Esophagus (tissue), 2 donors: ENCODE measurements around the gene GFRA3. TPM values are rescaled to one million over a fixed set of nuclear protein-coding genes. Genes with fewer than 3 reads are reported as not detected.
"Not testable (repeated sequence)": the region's sequence is repeated elsewhere in the genome, so short reads cannot be mapped to it uniquely, and the experiment has no call there.

Experiments used
- H3K27ac ChIP-seq, 2 donors: one replicate each; pipeline ENCODE4 v1.5.1; 2013; ENCODE audit warnings: low read depth in 2 of 2, mild to moderate bottlenecking in 2 of 2, inconsistent platforms in 1 of 2, low read length in 1 of 2, moderate library complexity in 1 of 2
- H3K27me3 ChIP-seq, 2 donors: one replicate each; pipeline ENCODE4 v1.6.1; 2013; ENCODE audit warnings: low read length in 2 of 2, control low read depth in 1 of 2, mild to moderate bottlenecking in 1 of 2; ENCODE audit not compliant: insufficient read depth in 2 of 2, control insufficient read depth in 1 of 2
- H3K36me3 ChIP-seq, 2 donors: one replicate each; pipeline ENCODE4 v1.6.1; 2013; ENCODE audit warnings: low read length in 1 of 2; ENCODE audit not compliant: control insufficient read depth in 2 of 2, insufficient read depth in 2 of 2
- H3K4me1 ChIP-seq, 2 donors: one replicate each; pipeline ENCODE4 v1.6.1; 2013; ENCODE audit warnings: low read length in 1 of 2; ENCODE audit not compliant: control insufficient read depth in 2 of 2, insufficient read depth in 2 of 2
- H3K4me3 ChIP-seq, 2 donors: one replicate each; pipeline ENCODE4 v1.5.1; 2013; ENCODE audit warnings: low read length in 2 of 2, mild to moderate bottlenecking in 2 of 2, low read depth in 1 of 2, moderate library complexity in 1 of 2
- H3K9me3 ChIP-seq, 2 donors: one replicate each; pipeline ENCODE4 v1.6.1; 2013; ENCODE audit warnings: mild to moderate bottlenecking in 2 of 2, low read depth in 1 of 2, low read length in 1 of 2, moderate library complexity in 1 of 2; ENCODE audit not compliant: control insufficient read depth in 2 of 2, insufficient read depth in 1 of 2
- WGBS, 2 donors: extraction: QIAGEN DNeasy Blood & Tissue Kit; methylation state at CpG; one replicate each; pipeline ENCODE4 v1.1.7; 2013; 5-methylcytosine and 5-hydroxymethylcytosine counted together
- polyA plus RNA-seq, 2 donors: library from polyadenylated mRNA; stranded (reverse); fragments of 200-250 nt; gene quantifications; one replicate each; pipeline ENCODE4 v1.2.3, GENCODE V29; 2013
- donor health status: healthy with polysubstance abuse.
- donor health status: Bipolar disorder and iron deficiency.

Gene GFRA3
- polyA plus RNA-seq, 2 donors, result 0.14 to 0.32 TPM

GRCh38 chr5:138257583-138257982, 16.8 kb downstream of the GFRA3 start:
- WGBS, 2 donors, result 72 to 73% methylated on average over 27 to 29 of the region's 29 CpGs
- no peak overlapping the region for H3K4me3 ChIP-seq
- H3K27me3 ChIP-seq, result no peaks in the 10 kb centered on the region
- H3K4me1 ChIP-seq, result no peaks in the 10 kb centered on the region
- H3K9me3 ChIP-seq, result peaks cover 0 to 2% of the 10 kb centered on the region in 2 donors
- no peak overlapping the region for H3K27ac ChIP-seq
- H3K36me3 ChIP-seq, result no peaks in the 10 kb centered on the region

DNA sequence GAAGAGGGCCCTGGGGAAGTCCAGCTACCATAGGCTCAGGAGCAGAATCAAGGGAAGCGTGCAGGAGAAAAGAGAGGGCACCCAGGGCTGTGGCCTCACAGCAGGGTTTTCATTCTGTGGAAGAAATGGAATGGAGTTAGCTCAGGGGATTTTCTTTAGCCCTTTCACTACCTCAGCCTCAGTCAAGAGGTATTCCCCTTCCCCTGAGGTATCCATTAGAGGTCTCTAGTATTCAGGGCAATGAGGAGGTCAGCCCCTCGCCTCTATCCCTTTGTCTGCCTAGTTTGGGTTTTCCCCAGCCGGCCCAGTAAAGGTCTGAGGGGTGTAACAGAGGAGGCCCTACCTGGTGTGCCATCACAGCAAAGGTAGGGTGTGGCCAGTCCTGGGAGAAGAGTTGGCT, 21.5 kb downstream of the GFRA3 start:
- Histone ChIP-seq H3K4me1 (no peaks in the 10 kb centered on the region), H3K9me3 (peaks cover 0 to 2% of the 10 kb centered on the region in 2 donors), H3K27me3 (no peaks in the 10 kb centered on the region), H3K4me3 (no peak overlapping the region), H3K36me3 (no peaks in the 10 kb centered on the region), H3K27ac (no peak overlapping the region)
- 84 to 88% methylated on average over 3 of the region's 3 CpGs for WGBS, 2 donors

GRCh38 chr5:138247800-138248199, 26.6 kb downstream of the GFRA3 start:
- H3K9me3 ChIP-seq, H3K4me3 ChIP-seq, H3K4me1 ChIP-seq, H3K27ac ChIP-seq, H3K27me3 ChIP-seq, H3K36me3 ChIP-seq: not testable (repeated sequence)
- WGBS, 2 donors, result 76 to 91% methylated on average over 2 of the region's 2 CpGs

DNA sequence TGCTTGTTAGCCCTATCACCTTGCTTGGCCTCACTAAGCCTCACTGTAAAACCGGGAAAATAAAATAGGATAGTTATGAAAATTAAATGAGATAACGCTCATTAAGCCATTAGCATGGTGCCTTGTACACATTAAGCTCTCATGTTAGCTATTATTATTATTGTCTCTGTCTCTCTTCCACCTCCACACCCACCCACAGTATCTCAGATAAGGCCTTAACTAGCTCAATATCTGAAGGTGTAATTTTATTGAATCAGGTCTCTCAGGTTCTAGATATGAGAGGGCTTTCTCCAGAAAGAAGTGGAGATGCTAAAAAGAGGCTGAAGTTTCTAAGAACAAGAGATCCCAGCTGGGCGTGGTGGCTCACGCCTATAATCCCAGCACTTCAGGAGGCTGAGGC, 27.6 kb downstream of the GFRA3 start:
- peaks cover 2% of the 10 kb centered on the region in 2 donors for H3K4me1 ChIP-seq
- H3K27me3 ChIP-seq, result no peaks in the 10 kb centered on the region
- no peaks in the 10 kb centered on the region for H3K36me3 ChIP-seq
- H3K27ac ChIP-seq, result no peak overlapping the region
- no peaks in the 10 kb centered on the region for H3K9me3 ChIP-seq
- no peak overlapping the region for H3K4me3 ChIP-seq
- 82 to 86% methylated on average over 4 of the region's 4 CpGs for WGBS, 2 donors

- Histone ChIP-seq H3K4me1 (peaks cover 2 to 6% of the 10 kb centered on the region in 2 donors), H3K27ac (no peak overlapping the region), H3K4me3 (no peak overlapping the region), H3K36me3 (no peaks in the 10 kb centered on the region), H3K27me3 (no peaks in the 10 kb centered on the region), H3K9me3 (peaks cover 0 to 3% of the 10 kb centered on the region in 2 donors)
- 84% methylated on average over 4 of the region's 4 CpGs for WGBS, 2 donors
These were observed 28.1 kb downstream of the GFRA3 start for GRCh38 chr5:138246334-138246733.

DNA sequence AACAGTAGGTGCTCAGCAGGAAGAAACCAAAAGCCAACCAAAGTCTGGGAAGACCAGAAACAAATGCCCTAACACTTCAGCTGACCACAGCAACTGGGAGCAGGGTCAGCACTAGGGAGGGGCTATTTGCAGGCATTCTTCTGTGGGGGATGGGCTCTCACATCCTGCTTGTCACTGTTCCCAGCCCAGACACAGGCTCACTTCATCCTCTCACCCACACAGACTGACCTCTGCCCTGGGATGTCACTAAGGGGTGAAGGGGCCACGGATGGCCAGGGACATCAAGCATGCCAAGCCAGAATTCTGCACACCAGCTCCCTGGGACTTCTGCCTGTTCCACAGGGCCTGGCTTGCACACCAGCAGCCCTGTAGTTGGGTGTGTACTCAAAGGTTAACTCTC, 28.7 kb downstream of the GFRA3 start:
- H3K27me3 ChIP-seq, result no peaks in the 10 kb centered on the region
- H3K4me3 ChIP-seq, result no peak overlapping the region
- no peaks in the 10 kb centered on the region for H3K36me3 ChIP-seq
- H3K9me3 ChIP-seq, result peaks cover 0 to 3% of the 10 kb centered on the region in 2 donors
- 32 to 54% methylated on average over 1 of the region's 1 CpG for WGBS, 2 donors
- no peak overlapping the region for H3K27ac ChIP-seq
- H3K4me1 ChIP-seq, result peaks cover 2 to 6% of the 10 kb centered on the region in 2 donors

DNA sequence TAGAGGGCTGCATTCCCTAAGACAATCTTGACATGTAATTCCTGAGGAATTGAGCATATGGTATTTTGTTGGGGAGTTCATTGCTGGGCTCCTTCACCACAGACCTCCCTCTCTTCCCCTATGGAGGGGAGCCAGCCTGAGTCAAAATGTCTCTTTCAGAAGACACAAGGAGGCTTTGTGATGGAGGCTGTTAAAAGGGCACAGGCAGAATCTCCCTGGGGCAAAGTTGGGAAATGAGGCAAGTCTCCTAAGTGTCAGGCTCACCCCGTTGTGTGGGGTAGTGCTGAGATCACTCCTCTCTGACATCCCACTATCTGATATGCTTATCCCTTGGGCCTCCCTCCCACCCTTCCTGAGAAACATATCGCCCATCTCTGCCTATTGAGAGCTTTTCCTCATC, 30.6 kb downstream of the GFRA3 start:
- Histone ChIP-seq H3K4me1 (peaks cover 2 to 6% of the 10 kb centered on the region in 2 donors), H3K36me3 (no peaks in the 10 kb centered on the region), H3K27me3 (no peaks in the 10 kb centered on the region), H3K9me3 (peaks cover 0 to 3% of the 10 kb centered on the region in 2 donors), H3K4me3 (no peak overlapping the region), H3K27ac (no peak overlapping the region)
- WGBS, 2 donors, result 56 to 69% methylated on average over 2 of the region's 2 CpGs

DNA sequence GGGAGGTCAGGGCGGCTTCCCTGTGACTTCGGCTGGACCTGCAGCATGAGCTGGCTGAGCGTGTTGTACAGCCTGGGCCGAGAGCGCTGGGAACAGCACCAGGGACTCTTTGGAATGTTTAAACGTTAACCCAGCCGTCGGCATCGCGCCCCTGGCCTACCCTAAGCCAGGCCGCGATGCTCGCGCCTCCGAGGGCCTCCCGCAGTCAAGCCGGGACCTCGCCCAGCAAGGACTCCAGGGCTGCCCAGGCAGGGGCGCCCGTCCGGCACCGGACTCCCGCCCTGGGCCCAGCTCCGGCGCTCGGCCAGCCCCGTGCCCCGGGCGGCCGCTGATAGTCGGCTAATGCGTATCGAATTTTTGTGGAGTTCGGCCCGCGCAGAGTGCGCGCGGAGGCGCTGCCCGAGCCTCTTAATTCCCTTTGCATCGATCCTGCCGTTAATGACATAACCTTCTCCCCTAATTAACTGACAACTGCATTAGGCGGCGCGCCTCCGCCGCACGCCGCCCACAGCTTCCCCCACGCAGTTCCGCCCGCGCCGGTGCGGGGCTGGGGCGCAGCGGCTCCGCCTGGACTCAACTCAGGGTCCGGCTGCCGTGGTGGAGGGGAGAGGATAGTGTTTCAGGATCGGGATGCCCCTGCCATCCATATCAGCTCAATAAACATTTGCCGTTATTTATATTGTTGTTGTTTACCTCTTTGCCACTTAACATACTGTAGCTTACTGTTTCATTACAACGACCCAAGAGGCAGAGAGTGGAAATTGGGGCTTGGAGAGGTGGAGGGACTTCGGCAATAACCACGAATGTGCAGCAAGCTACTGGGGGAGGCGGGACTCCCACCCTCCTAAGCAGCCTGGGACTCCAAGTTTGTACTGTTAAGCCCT, 32.5 kb downstream of the GFRA3 start:
- H3K4me1 ChIP-seq, result peaks cover 2 to 6% of the 10 kb centered on the region in 2 donors
- peak overlapping the region; percentile 29 to 46 for H3K4me3 ChIP-seq
- no peaks in the 10 kb centered on the region for H3K27me3 ChIP-seq
- H3K9me3 ChIP-seq, result peaks cover 0 to 3% of the 10 kb centered on the region in 2 donors
- H3K36me3 ChIP-seq, result no peaks in the 10 kb centered on the region
- 5 to 8% methylated on average over 60 to 67 of the region's 67 CpGs for WGBS, 2 donors
- H3K27ac ChIP-seq, result no peak overlapping the region

DNA sequence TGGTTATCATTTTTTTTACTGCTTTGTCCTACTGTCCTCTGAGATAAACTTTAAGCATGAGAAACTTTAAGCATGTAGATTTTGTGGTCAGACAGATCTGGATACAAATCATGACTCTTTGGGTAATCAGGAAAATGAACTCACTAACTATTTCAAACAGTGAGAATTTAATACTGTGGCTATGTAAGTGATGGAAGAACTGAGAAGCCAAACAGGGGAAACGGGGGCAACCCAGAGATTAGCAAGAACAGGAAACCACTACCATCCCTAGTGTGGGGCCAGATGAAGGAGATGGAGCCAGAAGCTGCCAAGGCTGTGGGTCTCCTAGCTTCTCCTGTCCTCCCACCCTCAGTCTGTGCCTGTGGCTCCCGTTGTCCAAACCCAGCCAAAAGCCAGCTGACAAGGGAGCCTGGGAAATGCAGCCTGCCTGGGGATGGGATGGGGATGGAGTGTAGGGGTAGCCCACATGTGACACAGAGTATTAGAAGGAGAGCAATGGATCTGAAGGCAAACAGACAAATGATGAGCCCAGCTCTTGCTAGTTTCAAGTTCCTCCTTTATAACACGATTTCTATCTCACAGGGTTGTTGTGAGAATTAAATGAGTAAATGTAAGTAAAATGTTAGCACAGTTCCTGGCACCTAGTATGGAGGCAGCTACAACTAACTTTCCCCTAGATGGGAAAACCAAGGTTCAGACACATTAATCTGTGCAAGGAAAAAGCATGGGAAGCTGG, 33.6 kb downstream of the GFRA3 start:
- WGBS, 2 donors, result 66 to 81% methylated on average over 3 of the region's 3 CpGs

More for the DNA sequence above, 33.6 kb downstream of the GFRA3 start:
- peaks cover 0 to 3% of the 10 kb centered on the region in 2 donors for H3K9me3 ChIP-seq
- no peaks in the 10 kb centered on the region for H3K27me3 ChIP-seq
- peaks cover 2 to 6% of the 10 kb centered on the region in 2 donors for H3K4me1 ChIP-seq
- no peak overlapping the region for H3K27ac ChIP-seq
- no peak overlapping the region for H3K4me3 ChIP-seq
- no peaks in the 10 kb centered on the region for H3K36me3 ChIP-seq
